ENCODE results near the gene LKAAEAR1. TPM values are rescaled to one million over a fixed set of nuclear protein-coding genes. Genes with fewer than 3 reads are reported as not detected.
A peak's percentile ranks its signal among the peaks of the same experiment; 100 is the strongest.

The LKAAEAR1 gene
- total and polyA plus RNA-seq, 2 of the 13 experiments (the other 11 are each of a cell fraction or from before 2014, with no cell fraction given) = not detected

GRCh38 chr20:64051561-64052325, 32.5 kb downstream of the LKAAEAR1 start (continued):
- TF ChIP-seq ZNF605 (CRISPR knock-in tag; IDR thresholded peaks at IDR 0.05) (no peak), ZNF121 (CRISPR knock-in tag; IDR thresholded peaks at IDR 0.05) (peak; percentile 87), NR3C1 (CRISPR knock-in tag; IDR thresholded peaks at IDR 0.05) (no peak), PREB (CRISPR knock-in tag; IDR thresholded peaks at IDR 0.05) (0 out of 2 replicates have a peak, but pooled peaks have one; percentile 7), MLLT10 (CRISPR knock-in tag; IDR thresholded peaks at IDR 0.05) (no peak), KLF13 (CRISPR knock-in tag; IDR thresholded peaks at IDR 0.05) (no peak), GABPB1 (CRISPR knock-in tag; IDR thresholded peaks at IDR 0.05) (0 out of 2 replicates have a peak, but pooled peaks have one; percentile 29), MIER3 (CRISPR knock-in tag; IDR thresholded peaks at IDR 0.05; ENCODE audit: borderline replicate concordance) (no peak), GTF3A (CRISPR knock-in tag; conservative IDR thresholded peaks at IDR 0.05) (0 out of 2 replicates have a peak, but pooled peaks have one; percentile 28), ZNF10 (CRISPR knock-in tag; IDR thresholded peaks at IDR 0.05; ENCODE audit: borderline replicate concordance, low read depth) (no peak), FOXP1 (IDR thresholded peaks at IDR 0.05) (no peak), FOXP1 (CRISPR knock-in tag; IDR thresholded peaks at IDR 0.05) (no peak), ZBTB26 (CRISPR knock-in tag; IDR thresholded peaks at IDR 0.05; ENCODE audit: borderline replicate concordance) (no peak), GLI4 (CRISPR knock-in tag; IDR thresholded peaks at IDR 0.05; ENCODE audit: borderline replicate concordance) (no peak), MLXIP (CRISPR knock-in tag; IDR thresholded peaks at IDR 0.05; ENCODE audit: borderline replicate concordance) (no peak), FUBP1 (CRISPR knock-in tag; IDR thresholded peaks at IDR 0.05; ENCODE audit: borderline replicate concordance) (no peak), ZNF615 (CRISPR knock-in tag; IDR thresholded peaks at IDR 0.05; ENCODE audit: borderline replicate concordance) (no peak), ZNF576 (CRISPR knock-in tag; IDR thresholded peaks at IDR 0.05) (no peak), POGK (CRISPR knock-in tag; conservative IDR thresholded peaks at IDR 0.05) (no peak)

All from HepG2 (cell line).